SK-N-SH treated with all-trans-retinoic acid at 6 μM for 48 hours (cell line): ENCODE results near the gene SPDYE1.

Experiments
- BACH2 ChIP-seq: fragments of 250-450 bp; sonication (Bioruptor Pico); IDR thresholded peaks from 2 replicates; pipeline ENCODE4 v1.9.0; 2021; ENCODE audit warnings: mild to moderate bottlenecking, borderline replicate concordance
- CSDC2 ChIP-seq: fragments of 250-450 bp; sonication (Bioruptor Pico); IDR thresholded peaks from 2 replicates; pipeline ENCODE4 v1.5.0; 2020; ENCODE audit warnings: mild to moderate bottlenecking, moderate library complexity
- ZNF70 ChIP-seq: fragments of 450-650 bp; formaldehyde crosslinking; IDR thresholded peaks from 2 replicates; pipeline ENCODE4 v1.5.0; 2020; ENCODE audit warnings: mild to moderate bottlenecking, moderate library complexity
- TF ChIP-seq, protein P1 (sequence below): fragments of 250-450 bp; sonication (Bioruptor Pico); IDR thresholded peaks from 2 replicates; pipeline ENCODE4 v1.8.0; 2020; ENCODE audit warnings: mild to moderate bottlenecking, moderate library complexity, borderline replicate concordance

DNA sequence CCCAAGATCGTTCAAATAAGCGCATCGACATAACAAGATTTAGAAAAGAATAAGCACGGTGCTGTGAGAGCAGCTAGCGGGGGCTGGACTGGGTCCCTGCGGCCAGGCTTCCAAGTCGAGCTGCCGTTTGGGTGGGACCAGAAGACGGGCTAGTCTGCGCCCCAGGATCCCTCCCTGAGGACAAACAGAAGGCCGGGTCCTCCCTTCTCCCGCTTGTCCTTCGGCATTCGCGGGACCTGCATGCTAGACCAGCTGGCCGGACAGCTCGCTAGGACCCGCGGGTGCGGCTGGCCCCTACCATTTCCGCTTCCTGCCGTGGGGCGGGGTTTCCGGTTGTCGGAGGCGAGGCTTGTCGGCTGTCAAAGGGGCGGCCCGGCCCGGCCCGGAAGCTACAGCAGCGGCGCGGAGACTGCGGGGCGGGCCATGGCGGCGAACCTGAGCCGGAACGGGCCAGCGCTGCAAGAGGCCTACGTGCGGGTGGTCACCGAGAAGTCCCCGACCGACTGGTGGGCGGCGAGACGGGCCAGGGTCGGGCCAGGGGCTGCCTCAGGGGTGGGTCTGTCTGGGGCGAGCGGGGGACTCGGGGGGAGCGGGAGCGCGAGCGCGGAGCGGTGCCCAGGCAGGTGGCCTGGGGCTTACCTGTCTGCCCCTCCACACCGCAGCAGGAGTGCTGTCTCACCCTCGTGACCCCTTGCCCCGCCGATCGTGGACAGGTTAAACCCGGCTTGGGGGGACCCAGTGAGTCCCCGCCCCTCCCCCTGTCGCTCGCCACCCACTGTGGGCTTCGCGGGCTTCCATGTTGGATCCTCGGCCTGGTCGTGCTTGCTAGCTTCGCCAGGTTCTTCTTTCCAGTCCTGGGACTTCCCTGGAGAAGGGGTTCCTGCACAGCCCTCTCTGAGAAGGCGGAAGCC lies 46.9 kb downstream of the SPDYE1 start, which contains the start of gene DBNL:
- TF ChIP-seq CSDC2 (no peak), ZNF70 (CRISPR knock-in tag) (no peak), BACH2 (no peak)
- TF ChIP-seq, protein P1, sequence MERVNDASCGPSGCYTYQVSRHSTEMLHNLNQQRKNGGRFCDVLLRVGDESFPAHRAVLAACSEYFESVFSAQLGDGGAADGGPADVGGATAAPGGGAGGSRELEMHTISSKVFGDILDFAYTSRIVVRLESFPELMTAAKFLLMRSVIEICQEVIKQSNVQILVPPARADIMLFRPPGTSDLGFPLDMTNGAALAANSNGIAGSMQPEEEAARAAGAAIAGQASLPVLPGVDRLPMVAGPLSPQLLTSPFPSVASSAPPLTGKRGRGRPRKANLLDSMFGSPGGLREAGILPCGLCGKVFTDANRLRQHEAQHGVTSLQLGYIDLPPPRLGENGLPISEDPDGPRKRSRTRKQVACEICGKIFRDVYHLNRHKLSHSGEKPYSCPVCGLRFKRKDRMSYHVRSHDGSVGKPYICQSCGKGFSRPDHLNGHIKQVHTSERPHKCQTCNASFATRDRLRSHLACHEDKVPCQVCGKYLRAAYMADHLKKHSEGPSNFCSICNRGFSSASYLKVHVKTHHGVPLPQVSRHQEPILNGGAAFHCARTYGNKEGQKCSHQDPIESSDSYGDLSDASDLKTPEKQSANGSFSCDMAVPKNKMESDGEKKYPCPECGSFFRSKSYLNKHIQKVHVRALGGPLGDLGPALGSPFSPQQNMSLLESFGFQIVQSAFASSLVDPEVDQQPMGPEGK (CRISPR knock-in tag): no peak
